Measurements from ENCODE around the gene FAM81B. TPM values are rescaled to one million over a fixed set of nuclear protein-coding genes. Genes with fewer than 3 reads are reported as not detected.

FAM81B gene
- total and polyA plus RNA-seq, 2 of the 4 experiments (the other 2 are of a cell fraction) = not detected

DNA sequence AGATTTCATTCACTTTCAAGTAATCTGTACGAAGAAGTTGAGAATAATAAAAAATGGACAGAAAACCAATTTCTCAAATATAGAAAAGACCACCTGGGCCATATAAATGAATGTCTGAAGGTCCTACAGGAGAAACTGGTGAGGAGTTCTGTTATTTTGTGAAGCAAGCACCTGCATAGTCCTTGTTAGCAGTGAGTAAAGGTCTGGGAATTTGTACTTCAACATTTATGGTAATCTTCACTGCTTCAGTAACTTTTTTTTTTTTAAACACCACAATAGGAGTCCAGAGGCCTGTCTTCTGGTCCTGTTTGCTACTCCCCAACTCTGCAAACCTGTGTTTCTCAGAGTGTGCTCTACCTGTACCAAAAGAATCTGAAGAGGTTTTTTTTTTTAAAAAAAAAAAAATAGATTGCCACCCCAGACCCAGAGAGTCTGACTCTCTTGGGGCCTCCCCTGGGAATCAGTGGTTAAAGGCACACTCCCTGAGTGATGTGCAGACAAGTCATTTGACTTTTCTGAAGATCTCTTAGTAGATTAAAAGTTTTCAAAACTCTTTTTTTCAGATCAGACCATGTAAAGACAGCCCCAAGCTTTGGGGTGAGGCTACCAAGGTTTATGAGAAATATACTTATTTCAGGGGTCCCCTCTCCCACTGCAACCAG is 55.5 kb downstream of the FAM81B start:
- Histone ChIP-seq H2BK20ac (ENCODE audit: low read depth, low read length) (no peak overlapping the region), H3K18ac (ENCODE audit: low read depth, low read length) (no peak overlapping the region), H3K36me3 (ENCODE audit: control insufficient read depth, insufficient read depth, low read length) (no peaks in the 10 kb centered on the region), H2AK9ac (replicated peaks; ENCODE audit: low read depth, low read length, poor library complexity) (no peak overlapping the region), H3K4ac (ENCODE audit: low read depth, low read length) (no peak overlapping the region), H3K9me1 (ENCODE audit: insufficient read depth, low read length) (no peaks in the 10 kb centered on the region), H4K20me1 (ENCODE audit: insufficient read depth, low read length) (no peaks in the 10 kb centered on the region), H3K4me1 (ENCODE audit: control insufficient read depth, insufficient read depth, low read length) (0 out of 2 replicates have a peak, but pooled peaks cover 2% of the 10 kb centered on the region), H4K5ac (ENCODE audit: low read depth, low read length) (no peak overlapping the region), H3K56ac (ENCODE audit: extremely low read depth, insufficient read depth, low read length) (no peak overlapping the region), H3K9me3 (ENCODE audit: control insufficient read depth, insufficient read depth, low read length) (no peaks in the 10 kb centered on the region), H3K23ac (ENCODE audit: low read depth, low read length) (no peak overlapping the region), H3K79me1 (ENCODE audit: low read depth in 1 of 2, low read length in 2 of 2) (no peaks in the 10 kb centered on the region), H4K91ac (ENCODE audit: insufficient read depth, low read depth, low read length) (no peak overlapping the region), H2BK120ac (ENCODE audit: low read depth, low read length) (no peak overlapping the region), H3K27me3 (ENCODE audit: control insufficient read depth, insufficient read depth, low read length) (peaks cover under 1% of the 10 kb centered on the region; the same call in 1 of the 2 replicates), H2BK15ac (ENCODE audit: low read depth, low read length) (no peak overlapping the region), H3K9ac (ENCODE audit: low read depth, low read length) (no peak overlapping the region), H3K4me2 (ENCODE audit: low read depth, low read length) (no peak overlapping the region), H2BK5ac (ENCODE audit: low read depth, low read length, poor library complexity, severe bottlenecking) (no peak overlapping the region), H2AFZ (replicated peaks; ENCODE audit: low read length, poor library complexity) (no peak overlapping the region), H2AK5ac (ENCODE audit: low read depth, low read length) (no peak overlapping the region), H3K4me3 (ENCODE audit: insufficient read depth, low read depth, low read length) (no peak overlapping the region), H4K8ac (ENCODE audit: low read depth in 2 of 2, low read length in 2 of 2) (no peak overlapping the region), H3K27ac (ENCODE audit: insufficient read depth, low read length) (no peak overlapping the region), H3K14ac (replicated peaks; ENCODE audit: low read depth, low read length) (no peak overlapping the region)
- ChIA-PET POLR2A (ENCODE audit: unreplicated experiment) (no interaction called here), CTCF (no interaction called here)
- no peak for TF ChIP-seq FOS (IDR thresholded peaks at IDR 0.05; ENCODE audit: low read depth, low read length)
- no peak for TF ChIP-seq USF2 (IDR thresholded peaks at IDR 0.05; ENCODE audit: low read depth, low read length)
- TF ChIP-seq RAD21 (IDR thresholded peaks at IDR 0.05; ENCODE audit: low read length) = no peak
- no peak for TF ChIP-seq MAZ (IDR thresholded peaks at IDR 0.05; ENCODE audit: borderline replicate concordance, low read depth, low read length)
- no peak for TF ChIP-seq RFX5 (IDR thresholded peaks at IDR 0.05; ENCODE audit: low read depth, low read length)
- TF ChIP-seq RCOR1 (IDR thresholded peaks at IDR 0.05; ENCODE audit: insufficient replicate concordance, low read length) = no peak
- no peak for TF ChIP-seq CHD1 (IDR thresholded peaks at IDR 0.05; ENCODE audit: low read depth, low read length)
- no peak for TF ChIP-seq NFE2L2 (IDR thresholded peaks at IDR 0.05; ENCODE audit: low read depth, low read length)
- TF ChIP-seq POLR2A (IDR thresholded peaks at IDR 0.05; ENCODE audit: low read depth, low read length) = no peak
- no peak for TF ChIP-seq SMC3 (IDR thresholded peaks at IDR 0.05; ENCODE audit: low read depth, low read length)
- TF ChIP-seq MXI1 (IDR thresholded peaks at IDR 0.05; ENCODE audit: borderline replicate concordance, low read depth, low read length) = no peak
- TF ChIP-seq BHLHE40 (IDR thresholded peaks at IDR 0.05; ENCODE audit: low read depth, low read length) = no peak
- BruUV-seq (replicated peaks) = no TSS peak
- DNase-seq = peak; percentile 7
- in situ Hi-C loops (cut with MboI; ENCODE audit: low sequenced_read_pairs) = no loop called here
- dilution Hi-C loops (cut with HindIII; ENCODE audit: low sequenced_read_pairs, unreplicated experiment) = no loop called here
- WGBS, 2 experiments (ENCODE audit: extremely low coverage in 2 of 2, insufficient read length in 1 of 2) = no CpG with 5 or more reads among the region's 1 CpG
- intact Hi-C loops (cut with micrococcal nuclease) = no loop called here
- ATAC-seq (ENCODE audit: low read depth) = no peak

Measured in IMR-90 (cell line).